K562 (cell line): ENCODE data around the gene CACNA1A. TPM values are rescaled to one million over a fixed set of nuclear protein-coding genes. Genes with fewer than 3 reads are reported as not detected.
A peak's percentile ranks its signal among the peaks of the same experiment; 100 is the strongest.

Experiments used
- ATAC-seq: fragments of 200-7000 bp; cut with Tn5 transposase; 3 replicates; pipeline ENCODE4 v1.9.1; 2020; ENCODE audit warnings: moderate library complexity
- BruUV-seq: library from RNA; stranded (reverse); fragments of 400-500 nt; replicated peaks from 2 replicates; lab custom pipeline; 2021; lab: Mats Ljungman, UMichigan
- CTCF ChIA-PET: fragments of 300-600 bp; formaldehyde crosslinking; extraction: SDS; loops from one replicate; lab custom pipeline; 2021; ENCODE audit warnings: low intra/inter-chr PET ratio; lab: Yijun Ruan, JAX
- POLR2A ChIA-PET: fragments of 300-600, 350-650 bp; sonication (Branson Sonifier 250); formaldehyde crosslinking; extraction: SDS; loops from one replicate; lab custom pipeline; 2021; ENCODE audit warnings: antibody characterized with exemption, inconsistent platforms; lab: Yijun Ruan, JAX
- DNase-seq, 4 experiments: peaks; one replicate each; pipeline versions ENCODE4 v3.0.0 to v3.0.0-alpha.2; 2011 to 2018; ENCODE audit warnings: low spot score in 3 of 4, mixed read lengths in 3 of 4; ENCODE audit errors: extremely low read depth in 1 of 4
- FAIRE-seq: peaks from 2 replicates; lab custom pipeline; 2011; peaks lifted over from hg19 to GRCh38; lab: Jason Lieb, UNC
- H2AFZ ChIP-seq: 2 replicates; pipeline ENCODE4 v1.6.0; 2011; ENCODE audit warnings: low read depth, low read length, control low read depth, inconsistent platforms
- H3K27ac ChIP-seq: fragments of 200-600 bp; 3 replicates; pipeline ENCODE4 v1.8.0; 2011; ENCODE audit warnings: low read depth, mild to moderate bottlenecking, control low read depth, inconsistent platforms, low read length, moderate library complexity, mixed read lengths; ENCODE audit errors: extremely low read depth
- H3K27me3 ChIP-seq, 2 experiments: fragments of 300-600 bp in 1 of 2; 2 replicates in 1 of 2; 3 replicates in 1 of 2; pipeline versions ENCODE4 v1.6.0 to v1.8.0; 2011; ENCODE audit warnings: inconsistent platforms in 2 of 2, low read length in 2 of 2, mild to moderate bottlenecking in 1 of 2, mixed read lengths in 1 of 2, moderate library complexity in 1 of 2; ENCODE audit not compliant: control insufficient read depth in 2 of 2, insufficient read depth in 2 of 2
- H3K36me3 ChIP-seq: fragments of 300-600 bp; 3 replicates; pipeline ENCODE4 v1.8.0; 2011; ENCODE audit warnings: mild to moderate bottlenecking, low read length, inconsistent platforms; ENCODE audit not compliant: control insufficient read depth, insufficient read depth
- H3K4me1 ChIP-seq, 2 experiments: fragments of 200-600 bp in 1 of 2; replicated peaks in 1 of 2; 2 replicates in 1 of 2; 3 replicates in 1 of 2; pipeline versions ENCODE4 v1.5.1 to v1.8.0; 2011; ENCODE audit warnings: inconsistent platforms in 2 of 2, low read length in 2 of 2, mild to moderate bottlenecking in 1 of 2, mixed read lengths in 1 of 2, moderate library complexity in 1 of 2; ENCODE audit not compliant: control insufficient read depth in 2 of 2, insufficient read depth in 2 of 2
- H3K4me2 ChIP-seq: 2 replicates; pipeline ENCODE4 v1.6.1; 2011; ENCODE audit warnings: low read length, control low read depth, inconsistent platforms, mixed read lengths; ENCODE audit not compliant: insufficient read depth
- H3K4me3 ChIP-seq: fragments of 200-600 bp; sonication (generic), shearing (Covaris generic); 2 replicates; pipeline ENCODE4 v1.5.1; 2016; ENCODE audit warnings: control low read depth, inconsistent platforms
- H3K79me2 ChIP-seq: fragments of 200-600 bp; 3 replicates; pipeline ENCODE4 v1.8.0; 2011; ENCODE audit warnings: low read length, inconsistent platforms; ENCODE audit not compliant: control insufficient read depth, insufficient read depth
- H3K9ac ChIP-seq, 2 experiments: 2 replicates each; pipeline versions ENCODE4 v1.6.0 to v1.6.1; 2011; ENCODE audit warnings: low read depth in 2 of 2, low read length in 2 of 2, control low read depth in 1 of 2, inconsistent platforms in 1 of 2, mild to moderate bottlenecking in 1 of 2, mixed read lengths in 1 of 2; ENCODE audit not compliant: insufficient read depth in 1 of 2
- H3K9me1 ChIP-seq: one replicate; pipeline ENCODE4 v1.6.0; 2011; ENCODE audit warnings: inconsistent platforms, mild to moderate bottlenecking, low read length, moderate library complexity; ENCODE audit not compliant: control insufficient read depth, insufficient read depth
- H3K9me3 ChIP-seq: replicated peaks from 2 replicates; pipeline ENCODE4 v1.5.1; 2011; ENCODE audit warnings: low read depth, low read length, inconsistent platforms; ENCODE audit not compliant: control insufficient read depth, insufficient read depth
- H4K20me1 ChIP-seq: replicated peaks from 2 replicates; pipeline ENCODE4 v1.6.1; 2011; ENCODE audit warnings: low read length, inconsistent platforms, mixed read lengths; ENCODE audit not compliant: control insufficient read depth, insufficient read depth
- CREM ChIP-seq: IDR thresholded peaks from 2 replicates; pipeline ENCODE4 v1.6.1; 2014; ENCODE audit warnings: antibody characterized with exemption, low read depth
- DMBX1 ChIP-seq: fragments of 250-450 bp; sonication (Bioruptor Pico); IDR thresholded peaks from 2 replicates; pipeline ENCODE4 v1.8.0; 2022; ENCODE audit warnings: inconsistent platforms, mild to moderate bottlenecking, moderate library complexity, borderline replicate concordance
- ELF1 ChIP-seq: fragments of 200-800 bp; sonication (Bioruptor generic); IDR thresholded peaks from 2 replicates; pipeline ENCODE4 v1.6.1; 2016; ENCODE audit warnings: missing genetic modification characterization, missing compliant biosample characterization
- EP300 ChIP-seq: IDR thresholded peaks from 2 replicates; pipeline ENCODE4 v1.6.1; 2012; ENCODE audit warnings: low read length, improper control_type of control experiment
- EP400 ChIP-seq: fragments of 450-650 bp; IDR thresholded peaks from 2 replicates; pipeline ENCODE4 v1.6.1; 2017; ENCODE audit warnings: antibody characterized with exemption, mild to moderate bottlenecking, moderate library complexity
- MXI1 ChIP-seq: IDR thresholded peaks from 2 replicates; pipeline ENCODE4 v1.6.1; 2011; ENCODE audit warnings: low read depth, mild to moderate bottlenecking, improper control_type of control experiment, low read length
- SAFB ChIP-seq: fragments of 200-400 bp; formaldehyde crosslinking; IDR thresholded peaks from 2 replicates; pipeline ENCODE4 v1.6.1; 2017; ENCODE audit warnings: low read depth, low read length, borderline replicate concordance
- WGBS: fragments of 100-300 bp; shearing (Covaris generic); methylation state at CpG from one replicate; pipeline ENCODE4 v1.1.6; 2016; ENCODE audit warnings: low coverage, mixed read lengths; ENCODE audit not compliant: insufficient coverage; ENCODE audit errors: missing lambda C conversion rate; 5-methylcytosine and 5-hydroxymethylcytosine counted together
- in situ Hi-C: fragments of 300-500 bp; cut with MboI; formaldehyde crosslinking; loops from 4 replicates; pipeline ENCODE4 v1.15.0; 2018; ENCODE audit warnings: inconsistent platforms, mixed read lengths
- intact Hi-C: fragments of 100-400 bp; cut with micrococcal nuclease; formaldehyde crosslinking; loops from 2 replicates; pipeline ENCODE4 v1.14.2; 2022
- polyA plus RNA-seq, 8 experiments: library from polyadenylated mRNA; depleted of rRNA in 4 of 8; stranded (reverse) in 5 of 8; unstranded in 3 of 8; fragments of >200 nt; fragmentation: Nextera tagmentation in 2 of 8; fragmentation: Illumina TruSeq in 1 of 8; extraction: Ambion mirVana in 2 of 8; extraction: Trizol in 1 of 8; gene quantifications; 2 replicates each; pipeline versions ENCODE4 v1.2.1 to v1.2.3, GENCODE V29; 2011 to 2014; ENCODE audit warnings: inconsistent platforms in 1 of 8, missing spikeins in 1 of 8
- total RNA-seq, 7 experiments: library from RNA; depleted of rRNA in 6 of 7; stranded (reverse); fragments of >200 nt in 6 of 7; fragmentation: Illumina TruSeq in 2 of 7; extraction: Trizol in 2 of 7; gene quantifications; 2 replicates each; pipeline versions ENCODE4 v1.2.1 to v1.2.3, GENCODE V29; 2011 to 2021; ENCODE audit warnings: low replicate concordance in 1 of 7
- TF ChIP-seq, protein P1 (sequence below): fragments of 250-450 bp; sonication (Bioruptor Pico); IDR thresholded peaks from 2 replicates; pipeline ENCODE4 v1.5.0; 2022; ENCODE audit warnings: mild to moderate bottlenecking
- TF ChIP-seq, protein P2 (sequence below): sonication (generic); formaldehyde crosslinking; IDR thresholded peaks from 2 replicates; pipeline ENCODE4 v1.8.0; 2023; ENCODE audit warnings: mild to moderate bottlenecking, missing genetic modification reagents
- TF ChIP-seq, protein P3 (sequence below): fragments of 450-650 bp; IDR thresholded peaks from 2 replicates; pipeline ENCODE4 v1.6.1; 2016; ENCODE audit warnings: missing biosample characterization, missing genetic modification characterization
- TF ChIP-seq, protein P4 (sequence below): sonication (generic); formaldehyde crosslinking; IDR thresholded peaks from 2 replicates; pipeline ENCODE4 v1.4.0; 2020; ENCODE audit warnings: mild to moderate bottlenecking, missing genetic modification reagents

CACNA1A gene
- total and polyA plus RNA-seq, 9 of the 15 experiments (the other 6 are each of a cell fraction or from before 2014, with no cell fraction given), result 0.03 to 0.20 (median 0.09) TPM; not detected in 1

DNA sequence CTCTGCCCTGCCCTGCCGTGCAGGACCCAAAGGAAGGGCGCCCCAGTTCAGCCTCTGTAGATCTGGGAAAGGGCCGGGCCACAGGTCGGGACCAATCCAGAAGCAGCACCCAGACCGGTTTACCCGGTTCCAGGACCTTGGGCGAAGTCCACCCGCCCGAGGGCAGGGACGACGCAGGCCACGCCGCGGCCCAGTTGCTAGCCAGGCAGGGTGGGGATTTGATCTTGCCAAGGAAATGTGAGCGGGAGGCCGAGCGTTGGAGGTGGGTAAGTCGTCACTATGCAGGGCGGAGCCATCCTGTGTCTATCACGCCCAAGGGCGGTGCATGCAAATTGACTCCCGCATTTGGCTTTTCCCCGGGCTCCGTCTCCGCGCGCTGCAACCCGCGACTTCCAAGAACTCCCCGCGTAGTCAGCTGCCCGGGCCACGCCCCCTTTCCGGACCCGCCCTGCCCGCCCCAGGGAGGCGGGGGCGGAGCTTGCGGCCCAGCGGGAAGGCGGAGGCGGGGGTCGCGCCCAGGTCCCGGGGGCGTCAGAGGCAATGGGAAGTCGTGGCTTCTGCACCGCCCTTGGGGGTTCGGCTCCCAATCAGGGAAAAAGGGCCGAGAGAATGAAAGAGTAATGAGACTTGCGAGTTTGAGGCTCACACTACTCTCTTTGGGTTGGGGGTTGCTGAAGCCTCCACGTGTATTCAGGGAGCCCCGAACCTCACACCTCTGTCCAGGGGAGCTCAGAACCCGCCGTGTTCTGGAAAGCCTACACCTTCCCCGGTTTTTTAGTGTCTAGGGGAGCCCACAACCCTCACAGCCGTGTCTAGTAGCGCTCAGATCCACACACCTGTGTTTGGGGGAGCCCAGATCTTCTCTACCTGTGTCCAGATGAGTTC is 343.3 kb downstream of the CACNA1A start:
- ATAC-seq, result peak; percentile 91
- Histone ChIP-seq H3K4me1 (peaks cover 37 to 60% of the 10 kb centered on the region in 2 experiments), H3K9me3 (no peaks in the 10 kb centered on the region), H2AFZ (peak overlapping the region; percentile 91), H4K20me1 (no peaks in the 10 kb centered on the region), H3K9me1 (no peaks in the 10 kb centered on the region), H3K79me2 (peaks cover 7% of the 10 kb centered on the region; the same call in 2 of the 3 replicates), H3K27ac (peak overlapping the region; percentile 98), H3K4me3 (peak overlapping the region; percentile 48), H3K36me3 (no peaks in the 10 kb centered on the region; the same call in 2 of the 3 replicates), H3K9ac (peak overlapping the region; percentile 88 to 97), H3K27me3 (no peaks in the 10 kb centered on the region), H3K4me2 (peak overlapping the region; percentile 96)
- WGBS, result 0% methylated on average over 42 of the region's 58 CpGs
- peak; percentile 93 for FAIRE-seq
- intact Hi-C loops, result no loop called here
- BruUV-seq, result no TSS peak
- ChIA-PET CTCF (no interaction called here), POLR2A (interaction anchor here (0.5 to 4.9 kb wide), 8 partner anchors 8 to 1568 kb away, joined by 3 to 45 read pairs (median 4); partner anchors contain the start of gene TRMT1)
- peak; percentile 94 to 99 (median 94) for DNase-seq
- in situ Hi-C loops, result no loop called here
- TF ChIP-seq, protein P1, sequence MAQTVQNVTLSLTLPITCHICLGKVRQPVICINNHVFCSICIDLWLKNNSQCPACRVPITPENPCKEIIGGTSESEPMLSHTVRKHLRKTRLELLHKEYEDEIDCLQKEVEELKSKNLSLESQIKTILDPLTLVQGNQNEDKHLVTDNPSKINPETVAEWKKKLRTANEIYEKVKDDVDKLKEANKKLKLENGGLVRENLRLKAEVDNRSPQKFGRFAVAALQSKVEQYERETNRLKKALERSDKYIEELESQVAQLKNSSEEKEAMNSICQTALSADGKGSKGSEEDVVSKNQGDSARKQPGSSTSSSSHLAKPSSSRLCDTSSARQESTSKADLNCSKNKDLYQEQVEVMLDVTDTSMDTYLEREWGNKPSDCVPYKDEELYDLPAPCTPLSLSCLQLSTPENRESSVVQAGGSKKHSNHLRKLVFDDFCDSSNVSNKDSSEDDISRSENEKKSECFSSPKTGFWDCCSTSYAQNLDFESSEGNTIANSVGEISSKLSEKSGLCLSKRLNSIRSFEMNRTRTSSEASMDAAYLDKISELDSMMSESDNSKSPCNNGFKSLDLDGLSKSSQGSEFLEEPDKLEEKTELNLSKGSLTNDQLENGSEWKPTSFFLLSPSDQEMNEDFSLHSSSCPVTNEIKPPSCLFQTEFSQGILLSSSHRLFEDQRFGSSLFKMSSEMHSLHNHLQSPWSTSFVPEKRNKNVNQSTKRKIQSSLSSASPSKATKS (CRISPR knock-in tag), result no peak
- peak; percentile 20; the same call in 1 of the 2 replicates for TF ChIP-seq EP300
- 0 out of 2 replicates have a peak, but pooled peaks have one; percentile 34 for TF ChIP-seq DMBX1 (CRISPR knock-in tag)
- TF ChIP-seq, protein P2, sequence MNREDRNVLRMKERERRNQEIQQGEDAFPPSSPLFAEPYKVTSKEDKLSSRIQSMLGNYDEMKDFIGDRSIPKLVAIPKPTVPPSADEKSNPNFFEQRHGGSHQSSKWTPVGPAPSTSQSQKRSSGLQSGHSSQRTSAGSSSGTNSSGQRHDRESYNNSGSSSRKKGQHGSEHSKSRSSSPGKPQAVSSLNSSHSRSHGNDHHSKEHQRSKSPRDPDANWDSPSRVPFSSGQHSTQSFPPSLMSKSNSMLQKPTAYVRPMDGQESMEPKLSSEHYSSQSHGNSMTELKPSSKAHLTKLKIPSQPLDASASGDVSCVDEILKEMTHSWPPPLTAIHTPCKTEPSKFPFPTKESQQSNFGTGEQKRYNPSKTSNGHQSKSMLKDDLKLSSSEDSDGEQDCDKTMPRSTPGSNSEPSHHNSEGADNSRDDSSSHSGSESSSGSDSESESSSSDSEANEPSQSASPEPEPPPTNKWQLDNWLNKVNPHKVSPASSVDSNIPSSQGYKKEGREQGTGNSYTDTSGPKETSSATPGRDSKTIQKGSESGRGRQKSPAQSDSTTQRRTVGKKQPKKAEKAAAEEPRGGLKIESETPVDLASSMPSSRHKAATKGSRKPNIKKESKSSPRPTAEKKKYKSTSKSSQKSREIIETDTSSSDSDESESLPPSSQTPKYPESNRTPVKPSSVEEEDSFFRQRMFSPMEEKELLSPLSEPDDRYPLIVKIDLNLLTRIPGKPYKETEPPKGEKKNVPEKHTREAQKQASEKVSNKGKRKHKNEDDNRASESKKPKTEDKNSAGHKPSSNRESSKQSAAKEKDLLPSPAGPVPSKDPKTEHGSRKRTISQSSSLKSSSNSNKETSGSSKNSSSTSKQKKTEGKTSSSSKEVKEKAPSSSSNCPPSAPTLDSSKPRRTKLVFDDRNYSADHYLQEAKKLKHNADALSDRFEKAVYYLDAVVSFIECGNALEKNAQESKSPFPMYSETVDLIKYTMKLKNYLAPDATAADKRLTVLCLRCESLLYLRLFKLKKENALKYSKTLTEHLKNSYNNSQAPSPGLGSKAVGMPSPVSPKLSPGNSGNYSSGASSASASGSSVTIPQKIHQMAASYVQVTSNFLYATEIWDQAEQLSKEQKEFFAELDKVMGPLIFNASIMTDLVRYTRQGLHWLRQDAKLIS (CRISPR knock-in tag), result peak; percentile 29
- TF ChIP-seq ELF1 (tag), result no peak
- peak; percentile 22; the same call in 1 of the 2 replicates for TF ChIP-seq MXI1
- peak; percentile 51; the same call in 1 of the 2 replicates for TF ChIP-seq EP400
- TF ChIP-seq, protein P3, sequence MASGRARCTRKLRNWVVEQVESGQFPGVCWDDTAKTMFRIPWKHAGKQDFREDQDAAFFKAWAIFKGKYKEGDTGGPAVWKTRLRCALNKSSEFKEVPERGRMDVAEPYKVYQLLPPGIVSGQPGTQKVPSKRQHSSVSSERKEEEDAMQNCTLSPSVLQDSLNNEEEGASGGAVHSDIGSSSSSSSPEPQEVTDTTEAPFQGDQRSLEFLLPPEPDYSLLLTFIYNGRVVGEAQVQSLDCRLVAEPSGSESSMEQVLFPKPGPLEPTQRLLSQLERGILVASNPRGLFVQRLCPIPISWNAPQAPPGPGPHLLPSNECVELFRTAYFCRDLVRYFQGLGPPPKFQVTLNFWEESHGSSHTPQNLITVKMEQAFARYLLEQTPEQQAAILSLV (tag), result no peak
- TF ChIP-seq, protein P4, sequence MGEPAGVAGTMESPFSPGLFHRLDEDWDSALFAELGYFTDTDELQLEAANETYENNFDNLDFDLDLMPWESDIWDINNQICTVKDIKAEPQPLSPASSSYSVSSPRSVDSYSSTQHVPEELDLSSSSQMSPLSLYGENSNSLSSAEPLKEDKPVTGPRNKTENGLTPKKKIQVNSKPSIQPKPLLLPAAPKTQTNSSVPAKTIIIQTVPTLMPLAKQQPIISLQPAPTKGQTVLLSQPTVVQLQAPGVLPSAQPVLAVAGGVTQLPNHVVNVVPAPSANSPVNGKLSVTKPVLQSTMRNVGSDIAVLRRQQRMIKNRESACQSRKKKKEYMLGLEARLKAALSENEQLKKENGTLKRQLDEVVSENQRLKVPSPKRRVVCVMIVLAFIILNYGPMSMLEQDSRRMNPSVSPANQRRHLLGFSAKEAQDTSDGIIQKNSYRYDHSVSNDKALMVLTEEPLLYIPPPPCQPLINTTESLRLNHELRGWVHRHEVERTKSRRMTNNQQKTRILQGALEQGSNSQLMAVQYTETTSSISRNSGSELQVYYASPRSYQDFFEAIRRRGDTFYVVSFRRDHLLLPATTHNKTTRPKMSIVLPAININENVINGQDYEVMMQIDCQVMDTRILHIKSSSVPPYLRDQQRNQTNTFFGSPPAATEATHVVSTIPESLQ, result peak; percentile 84; the same call in 1 of the 2 replicates
- TF ChIP-seq SAFB, result no peak
- peak; percentile 79 for TF ChIP-seq CREM
